Measurements from ENCODE around the gene VMP1.
A peak's percentile ranks its signal among the peaks of the same experiment; 100 is the strongest.

Gene VMP1

DNA sequence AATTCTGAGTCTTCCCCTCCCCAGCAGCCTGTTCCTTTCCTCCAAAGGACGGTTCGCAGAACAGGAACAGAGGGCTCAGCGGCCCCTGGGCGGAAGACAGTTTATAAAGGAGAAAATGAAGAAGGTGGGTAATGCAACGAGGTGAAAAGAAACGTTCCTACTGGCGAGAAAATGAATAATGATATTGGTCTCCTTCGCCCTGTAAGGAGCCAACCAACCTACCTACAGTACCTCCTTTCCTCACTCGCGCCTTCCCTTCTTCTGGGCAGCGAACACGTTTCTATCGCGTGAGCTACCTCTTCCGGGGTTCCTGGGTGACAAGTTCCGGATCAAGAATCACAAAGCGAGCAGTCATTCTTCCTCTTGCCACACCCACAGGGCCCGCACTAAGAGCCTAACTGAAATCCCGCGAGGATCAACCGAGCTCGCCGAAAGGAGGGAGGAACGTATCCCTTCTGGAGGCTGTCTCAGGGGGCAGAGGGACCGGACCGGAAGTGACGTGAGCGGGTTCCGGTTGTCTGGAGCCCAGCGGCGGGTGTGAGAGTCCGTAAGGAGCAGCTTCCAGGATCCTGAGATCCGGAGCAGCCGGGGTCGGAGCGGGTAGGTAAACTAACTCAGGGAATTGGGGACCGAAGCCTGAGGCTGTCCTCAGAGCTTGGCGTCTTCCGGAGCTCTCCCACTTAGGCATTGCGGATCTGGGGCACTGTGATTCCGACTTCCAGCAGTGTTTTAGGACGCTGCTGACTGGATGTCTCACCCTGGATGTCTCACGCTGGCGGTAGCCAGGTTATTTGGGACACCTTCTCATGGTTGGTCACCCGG lies at the start of gene VMP1, which contains the start of gene PTRH2:
VMP1 (plus strand) TSS at position 506 of the 822 bp plus-strand sequence. CDS start 23,793 bp downstream, outside the sequence.
PTRH2 (minus strand) TSS at position 282 of the 822 bp plus-strand sequence. CDS start 9,452 bp downstream, outside the sequence.
- peak; percentile 87 to 92 for DNase-seq (ENCODE audit: low read depth in 2 of 2)

DNA sequence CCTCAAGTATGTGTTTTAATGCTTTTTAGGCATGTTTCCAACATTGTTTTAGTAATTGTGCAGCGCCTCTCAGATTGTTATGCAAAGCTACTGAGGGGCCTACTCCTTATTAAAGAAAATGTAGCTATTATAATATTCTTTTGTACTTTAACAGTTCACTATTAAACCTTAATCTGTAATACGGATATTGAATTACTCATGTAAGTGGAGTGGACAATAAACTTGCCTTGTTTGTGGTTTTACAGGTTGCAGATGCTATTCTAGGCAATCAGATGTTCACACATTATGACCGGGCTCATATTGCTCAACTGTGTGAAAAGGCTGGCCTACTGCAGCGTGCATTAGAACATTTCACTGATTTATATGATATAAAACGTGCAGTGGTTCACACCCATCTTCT lies 41.2 kb upstream of the VMP1 start:
- no peak for DNase-seq (ENCODE audit: low read depth in 2 of 2)

GRCh38 chr17:59668816-59669215 lies 38.6 kb upstream of the VMP1 start:
- no peak for DNase-seq (ENCODE audit: low read depth in 2 of 2)

DNA sequence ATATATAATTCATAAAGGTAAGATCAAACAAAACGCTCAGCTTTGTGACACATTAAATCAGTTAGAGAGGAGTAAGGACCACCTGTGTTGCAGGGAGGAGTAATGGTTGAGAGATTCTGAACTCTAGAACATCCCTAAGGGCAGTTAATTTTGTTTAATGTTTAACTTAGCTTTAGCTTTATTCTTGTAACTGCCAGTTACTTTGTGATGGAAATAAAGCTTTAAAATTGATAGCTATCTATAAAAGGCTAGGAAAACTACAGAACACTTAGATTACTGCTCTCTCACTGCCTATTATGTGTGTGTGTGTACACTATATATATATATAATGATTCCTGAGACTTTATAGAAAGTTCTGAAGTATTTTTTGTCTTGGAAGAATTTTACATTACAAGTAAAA lies 38.0 kb upstream of the VMP1 start:
- DNase-seq (ENCODE audit: low read depth in 2 of 2), result no peak

- no peak for DNase-seq (ENCODE audit: low read depth in 2 of 2)
These were observed 37.5 kb upstream of the VMP1 start for GRCh38 chr17:59669944-59670343.

DNA sequence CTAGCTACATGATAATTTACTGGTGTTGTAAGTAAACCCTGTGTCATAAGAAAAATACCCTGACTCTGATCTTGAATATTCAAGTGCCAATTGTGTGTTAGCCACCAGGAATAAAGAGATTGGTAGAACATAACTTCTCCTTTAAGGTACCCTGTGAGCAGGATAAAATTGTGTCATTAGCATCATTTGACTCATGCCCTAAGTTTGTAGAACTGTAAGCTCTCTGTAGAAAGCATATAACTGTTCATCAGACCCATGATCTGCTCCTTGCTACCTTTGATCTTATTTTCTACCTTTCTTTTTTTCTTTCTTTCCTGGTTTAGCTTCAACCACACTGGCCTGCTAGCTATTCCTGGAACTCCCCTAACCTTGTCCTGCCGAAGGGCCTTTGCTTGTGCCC lies 36.1 kb upstream of the VMP1 start:
- no peak for DNase-seq (ENCODE audit: low read depth in 2 of 2)

DNA sequence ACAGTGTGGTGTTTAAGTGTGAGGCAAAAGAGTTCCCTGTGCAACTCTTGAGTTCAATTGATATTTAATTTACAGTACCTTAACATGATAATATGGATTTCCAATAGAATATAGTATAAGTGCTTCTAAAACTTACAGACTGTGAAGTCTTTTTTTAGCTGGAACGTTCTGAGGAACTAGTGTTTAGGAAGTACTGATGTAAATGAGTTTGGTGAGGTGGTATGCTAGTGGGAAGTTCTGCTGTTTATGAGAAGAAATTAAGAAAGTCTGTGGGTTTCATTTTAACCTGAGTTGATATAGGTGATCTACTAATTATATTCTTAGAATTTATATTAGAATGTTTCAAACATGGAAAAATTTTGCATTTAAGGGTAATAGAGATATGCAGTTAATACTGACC lies 32.2 kb upstream of the VMP1 start:
- DNase-seq (ENCODE audit: low read depth in 2 of 2), result no peak

DNA sequence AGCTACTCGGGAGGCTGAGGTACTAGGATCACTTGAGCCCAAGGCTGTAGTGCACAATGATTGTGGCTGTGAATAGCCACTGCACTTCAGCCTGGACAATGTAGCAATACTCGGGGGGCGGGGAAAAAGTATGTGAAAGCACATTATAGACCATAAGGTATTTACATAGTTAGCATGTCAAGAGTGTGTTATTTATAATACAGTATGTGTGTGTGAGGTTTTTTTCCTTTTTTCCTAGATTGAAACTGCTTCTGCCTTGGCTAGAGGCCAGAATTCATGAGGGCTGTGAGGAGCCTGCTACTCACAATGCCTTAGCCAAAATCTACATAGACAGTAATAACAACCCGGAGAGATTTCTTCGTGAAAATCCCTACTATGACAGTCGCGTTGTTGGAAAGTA lies 30.7 kb upstream of the VMP1 start:
- DNase-seq (ENCODE audit: low read depth in 2 of 2), result no peak

GRCh38 chr17:59678918-59679317 lies 28.5 kb upstream of the VMP1 start:
- no peak for DNase-seq (ENCODE audit: low read depth in 2 of 2)

DNA sequence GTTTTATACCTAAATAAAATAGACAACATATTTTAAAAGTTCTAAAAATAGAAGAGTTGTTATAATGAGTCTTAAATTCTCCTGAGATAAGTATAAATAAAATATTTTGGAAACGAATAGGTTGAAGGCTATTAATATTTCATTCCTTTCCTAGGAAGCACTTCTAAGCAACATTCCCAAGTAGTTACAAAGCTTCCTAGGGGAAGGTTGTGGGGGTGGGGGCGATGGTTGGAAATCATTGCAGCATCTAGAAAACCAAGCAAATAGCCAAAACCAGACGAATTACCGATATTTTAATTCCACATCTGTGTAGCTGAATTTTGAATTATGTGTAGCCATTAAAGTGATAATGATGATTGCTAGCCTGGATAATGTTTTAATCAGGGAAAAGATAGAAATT lies 27.1 kb upstream of the VMP1 start:
- DNase-seq (ENCODE audit: low read depth in 2 of 2), result no peak

GRCh38 chr17:59683283-59683682 lies 24.2 kb upstream of the VMP1 start:
- DNase-seq (ENCODE audit: low read depth in 2 of 2), result no peak

DNA sequence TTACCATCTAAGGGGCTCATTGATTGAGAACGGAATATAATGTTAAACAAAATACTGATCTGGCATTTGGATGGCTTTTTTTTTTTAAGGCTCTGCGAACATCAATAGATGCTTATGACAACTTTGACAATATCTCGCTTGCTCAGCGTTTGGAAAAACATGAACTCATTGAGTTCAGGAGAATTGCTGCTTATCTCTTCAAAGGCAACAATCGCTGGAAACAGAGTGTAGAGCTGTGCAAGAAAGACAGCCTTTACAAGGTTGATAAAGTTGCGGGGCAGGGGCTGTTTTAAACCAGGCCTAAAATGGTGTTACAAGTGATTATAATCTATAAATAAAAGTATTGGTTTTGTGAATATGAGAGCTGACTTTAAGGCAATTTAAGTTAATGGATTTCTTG lies 22.5 kb upstream of the VMP1 start:
- no peak for DNase-seq (ENCODE audit: low read depth in 2 of 2)

GRCh38 chr17:59688008-59688407 lies 19.4 kb upstream of the VMP1 start:
- no peak for DNase-seq (ENCODE audit: low read depth in 2 of 2)

DNA sequence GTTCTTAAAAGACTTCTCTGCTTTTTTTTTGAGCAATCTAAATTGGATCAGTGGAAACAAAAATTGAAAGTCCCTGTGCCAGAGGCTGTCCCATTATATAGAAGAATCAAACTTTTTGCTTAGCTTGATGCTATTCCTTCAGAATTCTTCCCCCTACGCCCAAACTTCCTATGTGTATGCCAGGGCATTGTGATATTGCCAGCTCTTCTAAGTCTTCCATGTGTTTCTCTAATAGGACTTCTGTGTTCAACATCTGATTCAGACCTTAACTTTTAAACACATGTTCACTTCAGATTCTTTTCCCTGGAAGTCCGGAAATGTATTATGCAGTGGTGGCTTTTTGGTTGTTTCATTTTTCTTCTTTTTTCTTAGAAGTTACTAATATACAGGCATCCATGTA lies 19.0 kb upstream of the VMP1 start:
- no peak for DNase-seq (ENCODE audit: low read depth in 2 of 2)

- no peak for DNase-seq (ENCODE audit: low read depth in 2 of 2)
These were observed 13.9 kb upstream of the VMP1 start for GRCh38 chr17:59693582-59693981.

GRCh38 chr17:59694344-59694743 lies 13.1 kb upstream of the VMP1 start:
- no peak for DNase-seq (ENCODE audit: low read depth in 2 of 2)

- no peak for DNase-seq (ENCODE audit: low read depth in 2 of 2)
These were observed 11.3 kb upstream of the VMP1 start for GRCh38 chr17:59695945-59696681.

DNA sequence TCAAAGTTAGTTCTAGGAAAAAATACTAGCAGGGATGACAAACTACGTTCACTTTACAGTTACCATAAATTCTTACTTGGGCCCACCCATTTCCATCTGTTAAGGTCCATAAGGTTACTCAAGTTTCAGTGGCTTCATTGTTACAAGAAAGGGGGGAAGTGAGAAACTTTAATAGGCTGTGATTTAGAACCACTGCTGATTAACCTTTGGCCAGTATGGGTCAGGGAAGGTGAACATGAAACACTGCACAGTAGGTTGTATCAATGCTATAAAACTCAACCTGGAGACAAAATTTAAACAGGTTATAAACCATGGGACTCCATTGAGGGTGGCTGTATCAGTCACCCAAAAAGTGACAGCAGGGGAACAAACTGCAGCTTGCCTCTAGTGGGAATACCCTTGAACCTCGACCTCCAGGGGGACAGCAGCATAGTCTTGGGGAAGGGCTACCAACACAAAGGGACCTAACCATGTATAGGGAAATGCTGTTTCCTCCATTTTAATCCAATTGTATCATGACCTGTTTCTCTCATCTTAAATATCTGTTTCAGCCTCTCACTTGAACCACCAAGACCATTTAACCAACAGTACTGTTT lies 10.7 kb upstream of the VMP1 start:
- DNase-seq (ENCODE audit: low read depth in 2 of 2), result no peak

- no peak for DNase-seq (ENCODE audit: low read depth in 2 of 2)
These were observed 9.3 kb upstream of the VMP1 start for GRCh38 chr17:59698143-59698542.

DNA sequence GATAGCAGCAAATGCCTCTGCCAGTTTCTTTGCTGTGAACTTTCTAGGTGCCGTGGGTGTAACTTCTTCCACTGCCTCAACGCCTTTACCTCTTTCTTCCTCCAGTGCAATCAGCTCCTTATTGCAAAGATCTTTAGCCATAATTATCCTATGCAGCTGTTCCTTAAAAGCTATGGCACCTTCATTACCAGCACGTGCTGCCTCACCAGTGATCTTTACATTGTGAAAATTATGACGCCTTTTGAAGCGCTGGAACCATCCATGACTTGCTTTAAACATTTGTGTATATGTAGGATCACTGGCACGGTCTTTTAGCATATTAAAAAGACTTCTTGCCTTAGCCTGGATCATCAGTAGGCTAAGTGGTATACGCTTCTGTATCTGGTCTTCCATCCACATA lies 8.2 kb upstream of the VMP1 start:
- no peak for DNase-seq (ENCODE audit: low read depth in 2 of 2)

DNA sequence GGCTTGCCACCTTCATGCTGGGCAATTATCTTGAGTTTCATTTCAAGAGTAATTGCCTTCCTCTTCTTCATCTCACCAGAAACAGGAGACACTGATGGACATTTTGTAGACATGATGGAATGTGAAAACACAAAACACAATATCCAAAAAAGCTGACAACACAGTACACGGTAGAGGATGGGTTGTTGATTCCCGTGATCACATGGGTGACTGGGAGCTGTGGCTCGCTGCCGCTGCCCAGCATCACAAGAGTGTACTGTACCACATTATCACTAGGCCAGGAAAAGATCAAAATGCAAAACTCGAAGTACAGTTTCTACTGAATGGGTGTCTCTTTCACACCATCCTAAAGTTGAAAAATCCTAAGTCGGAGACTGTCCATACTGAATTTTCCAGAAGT lies 7.7 kb upstream of the VMP1 start:
- no peak for DNase-seq (ENCODE audit: low read depth in 2 of 2)

GRCh38 chr17:59702304-59702703 lies 5.2 kb upstream of the VMP1 start:
- DNase-seq (ENCODE audit: low read depth in 2 of 2), result no peak

- no peak for DNase-seq (ENCODE audit: low read depth in 2 of 2)
These were observed 547 bp downstream of the VMP1 start for GRCh38 chr17:59707971-59708430.
